K562 (cell line): ENCODE results near the gene ELMOD1. TPM values are rescaled to one million over a fixed set of nuclear protein-coding genes. Genes with fewer than 3 reads are reported as not detected.

Source experiments
- ATAC-seq: fragments of 200-7000 bp; cut with Tn5 transposase; 3 replicates; pipeline ENCODE4 v1.9.1; 2020; ENCODE audit warnings: moderate library complexity
- BruUV-seq: library from RNA; stranded (reverse); fragments of 400-500 nt; replicated peaks from 2 replicates; lab custom pipeline; 2021; lab: Mats Ljungman, UMichigan
- CTCF ChIA-PET: fragments of 300-600 bp; formaldehyde crosslinking; extraction: SDS; loops from one replicate; lab custom pipeline; 2021; ENCODE audit warnings: low intra/inter-chr PET ratio; lab: Yijun Ruan, JAX
- POLR2A ChIA-PET: fragments of 300-600, 350-650 bp; sonication (Branson Sonifier 250); formaldehyde crosslinking; extraction: SDS; loops from one replicate; lab custom pipeline; 2021; ENCODE audit warnings: antibody characterized with exemption, inconsistent platforms; lab: Yijun Ruan, JAX
- DNase-seq, 4 experiments: peaks; one replicate each; pipeline versions ENCODE4 v3.0.0 to v3.0.0-alpha.2; 2011 to 2018; ENCODE audit warnings: low spot score in 3 of 4, mixed read lengths in 3 of 4; ENCODE audit errors: extremely low read depth in 1 of 4
- FAIRE-seq: peaks from 2 replicates; lab custom pipeline; 2011; peaks lifted over from hg19 to GRCh38; lab: Jason Lieb, UNC
- H2AFZ ChIP-seq: 2 replicates; pipeline ENCODE4 v1.6.0; 2011; ENCODE audit warnings: low read depth, low read length, control low read depth, inconsistent platforms
- H3K27ac ChIP-seq: fragments of 200-600 bp; 3 replicates; pipeline ENCODE4 v1.8.0; 2011; ENCODE audit warnings: low read depth, mild to moderate bottlenecking, control low read depth, inconsistent platforms, low read length, moderate library complexity, mixed read lengths; ENCODE audit errors: extremely low read depth
- H3K27me3 ChIP-seq, 2 experiments: fragments of 300-600 bp in 1 of 2; 2 replicates in 1 of 2; 3 replicates in 1 of 2; pipeline versions ENCODE4 v1.6.0 to v1.8.0; 2011; ENCODE audit warnings: inconsistent platforms in 2 of 2, low read length in 2 of 2, mild to moderate bottlenecking in 1 of 2, mixed read lengths in 1 of 2, moderate library complexity in 1 of 2; ENCODE audit not compliant: control insufficient read depth in 2 of 2, insufficient read depth in 2 of 2
- H3K36me3 ChIP-seq: fragments of 300-600 bp; 3 replicates; pipeline ENCODE4 v1.8.0; 2011; ENCODE audit warnings: mild to moderate bottlenecking, low read length, inconsistent platforms; ENCODE audit not compliant: control insufficient read depth, insufficient read depth
- H3K4me1 ChIP-seq, 2 experiments: fragments of 200-600 bp in 1 of 2; replicated peaks in 1 of 2; 2 replicates in 1 of 2; 3 replicates in 1 of 2; pipeline versions ENCODE4 v1.5.1 to v1.8.0; 2011; ENCODE audit warnings: inconsistent platforms in 2 of 2, low read length in 2 of 2, mild to moderate bottlenecking in 1 of 2, mixed read lengths in 1 of 2, moderate library complexity in 1 of 2; ENCODE audit not compliant: control insufficient read depth in 2 of 2, insufficient read depth in 2 of 2
- H3K4me2 ChIP-seq: 2 replicates; pipeline ENCODE4 v1.6.1; 2011; ENCODE audit warnings: low read length, control low read depth, inconsistent platforms, mixed read lengths; ENCODE audit not compliant: insufficient read depth
- H3K4me3 ChIP-seq: fragments of 200-600 bp; sonication (generic), shearing (Covaris generic); 2 replicates; pipeline ENCODE4 v1.5.1; 2016; ENCODE audit warnings: control low read depth, inconsistent platforms
- H3K79me2 ChIP-seq: fragments of 200-600 bp; 3 replicates; pipeline ENCODE4 v1.8.0; 2011; ENCODE audit warnings: low read length, inconsistent platforms; ENCODE audit not compliant: control insufficient read depth, insufficient read depth
- H3K9ac ChIP-seq, 2 experiments: 2 replicates each; pipeline versions ENCODE4 v1.6.0 to v1.6.1; 2011; ENCODE audit warnings: low read depth in 2 of 2, low read length in 2 of 2, control low read depth in 1 of 2, inconsistent platforms in 1 of 2, mild to moderate bottlenecking in 1 of 2, mixed read lengths in 1 of 2; ENCODE audit not compliant: insufficient read depth in 1 of 2
- H3K9me1 ChIP-seq: one replicate; pipeline ENCODE4 v1.6.0; 2011; ENCODE audit warnings: inconsistent platforms, mild to moderate bottlenecking, low read length, moderate library complexity; ENCODE audit not compliant: control insufficient read depth, insufficient read depth
- H3K9me3 ChIP-seq: replicated peaks from 2 replicates; pipeline ENCODE4 v1.5.1; 2011; ENCODE audit warnings: low read depth, low read length, inconsistent platforms; ENCODE audit not compliant: control insufficient read depth, insufficient read depth
- H4K20me1 ChIP-seq: replicated peaks from 2 replicates; pipeline ENCODE4 v1.6.1; 2011; ENCODE audit warnings: low read length, inconsistent platforms, mixed read lengths; ENCODE audit not compliant: control insufficient read depth, insufficient read depth
- E2F3 ChIP-seq: fragments of 250-450 bp; sonication (Bioruptor Pico); IDR thresholded peaks from 2 replicates; pipeline ENCODE4 v1.4.0; 2020; ENCODE audit warnings: mild to moderate bottlenecking
- ELF4 ChIP-seq: fragments of 450-650 bp; formaldehyde crosslinking; IDR thresholded peaks from 2 replicates; pipeline ENCODE4 v1.4.0; 2022; ENCODE audit warnings: missing genetic modification characterization
- HNRNPK ChIP-seq: fragments of 200-400 bp; formaldehyde crosslinking; IDR thresholded peaks from one replicate; pipeline ENCODE4 v1.6.1; 2018; ENCODE audit warnings: mild to moderate bottlenecking, low read depth, low read length; ENCODE audit not compliant: poor library complexity, severe bottlenecking
- KDM2B ChIP-seq: fragments of 250-450 bp; sonication (Bioruptor Pico); IDR thresholded peaks from 2 replicates; pipeline ENCODE4 v1.8.0; 2021; ENCODE audit warnings: mild to moderate bottlenecking, moderate library complexity
- NONO ChIP-seq, 2 experiments: fragments of 200-400 bp in 1 of 2; fragments of 450-650 bp in 1 of 2; formaldehyde crosslinking in 1 of 2; IDR thresholded peaks; 2 replicates each; pipeline ENCODE4 v1.6.1; 2017; ENCODE audit warnings: low read depth in 2 of 2, mild to moderate bottlenecking in 2 of 2, moderate library complexity in 2 of 2, low read length in 1 of 2
- STAT5B ChIP-seq: fragments of 250-450 bp; sonication (Bioruptor Pico); IDR thresholded peaks from 2 replicates; pipeline ENCODE4 v1.8.0; 2021; ENCODE audit warnings: mild to moderate bottlenecking, inconsistent platforms
- XRCC3 ChIP-seq: fragments of 450-650 bp; IDR thresholded peaks from 2 replicates; pipeline ENCODE4 v1.6.1; 2017; ENCODE audit warnings: mild to moderate bottlenecking, moderate library complexity
- ZKSCAN8 ChIP-seq: fragments of 200-800 bp; sonication (Bioruptor generic); IDR thresholded peaks from 2 replicates; pipeline ENCODE4 v1.6.1; 2016; ENCODE audit warnings: missing genetic modification characterization, missing compliant biosample characterization
- ZNF76 ChIP-seq: fragments of 250-450 bp; sonication (Bioruptor Pico); IDR thresholded peaks from 2 replicates; pipeline ENCODE4 v1.4.0; 2020; ENCODE audit warnings: mild to moderate bottlenecking, moderate library complexity, borderline replicate concordance
- WGBS: fragments of 100-300 bp; shearing (Covaris generic); methylation state at CpG from one replicate; pipeline ENCODE4 v1.1.6; 2016; ENCODE audit warnings: low coverage, mixed read lengths; ENCODE audit not compliant: insufficient coverage; ENCODE audit errors: missing lambda C conversion rate; 5-methylcytosine and 5-hydroxymethylcytosine counted together
- in situ Hi-C: fragments of 300-500 bp; cut with MboI; formaldehyde crosslinking; loops from 4 replicates; pipeline ENCODE4 v1.15.0; 2018; ENCODE audit warnings: inconsistent platforms, mixed read lengths
- intact Hi-C: fragments of 100-400 bp; cut with micrococcal nuclease; formaldehyde crosslinking; loops from 2 replicates; pipeline ENCODE4 v1.14.2; 2022
- polyA plus RNA-seq, 8 experiments: library from polyadenylated mRNA; depleted of rRNA in 4 of 8; stranded (reverse) in 5 of 8; unstranded in 3 of 8; fragments of >200 nt; fragmentation: Nextera tagmentation in 2 of 8; fragmentation: Illumina TruSeq in 1 of 8; extraction: Ambion mirVana in 2 of 8; extraction: Trizol in 1 of 8; gene quantifications; 2 replicates each; pipeline versions ENCODE4 v1.2.1 to v1.2.3, GENCODE V29; 2011 to 2014; ENCODE audit warnings: inconsistent platforms in 1 of 8, missing spikeins in 1 of 8
- total RNA-seq, 7 experiments: library from RNA; depleted of rRNA in 6 of 7; stranded (reverse); fragments of >200 nt in 6 of 7; fragmentation: Illumina TruSeq in 2 of 7; extraction: Trizol in 2 of 7; gene quantifications; 2 replicates each; pipeline versions ENCODE4 v1.2.1 to v1.2.3, GENCODE V29; 2011 to 2021; ENCODE audit warnings: low replicate concordance in 1 of 7
- TF ChIP-seq, protein P1 (sequence below): IDR thresholded peaks from 2 replicates; pipeline ENCODE4 v1.6.1; 2011; ENCODE audit not compliant: insufficient read length; ENCODE audit errors: extremely low read depth

ELMOD1 gene
- total and polyA plus RNA-seq, 9 of the 15 experiments (the other 6 are each of a cell fraction or from before 2014, with no cell fraction given), result not detected

DNA sequence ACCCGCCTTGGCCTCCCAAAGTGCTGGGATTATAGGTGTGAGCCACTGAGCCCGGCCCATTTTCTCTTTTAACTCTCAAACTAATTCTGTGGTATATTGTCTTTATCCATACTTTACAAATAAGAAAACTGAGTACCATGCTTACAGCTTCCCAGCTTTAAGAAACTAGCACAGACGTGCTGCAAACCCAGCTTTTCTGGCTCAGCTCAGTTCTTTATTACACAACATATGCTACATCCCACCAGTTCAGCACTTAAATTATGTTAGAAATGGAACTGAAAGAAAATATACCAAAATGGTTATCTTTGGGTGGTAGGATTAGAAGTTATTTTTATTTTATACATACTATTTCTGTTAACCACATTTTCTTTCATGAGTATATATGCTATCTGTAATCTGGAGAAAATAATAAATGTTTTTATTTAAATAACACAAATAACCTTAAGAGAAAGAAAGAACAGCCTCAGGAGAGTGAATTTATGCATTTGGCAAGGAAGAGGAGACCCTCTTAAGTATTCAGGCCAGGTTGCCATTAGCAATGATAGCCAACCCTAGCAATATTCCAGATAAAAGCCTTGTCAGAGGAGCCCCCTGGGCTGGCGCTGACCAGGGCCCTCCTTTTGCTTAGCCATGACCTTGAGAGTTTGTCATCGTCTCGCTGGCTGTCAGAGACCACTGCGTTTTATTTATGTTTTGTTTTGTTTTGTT, 87.1 kb downstream of the ELMOD1 start:
- Histone ChIP-seq H3K36me3 (no peaks in the 10 kb centered on the region), H3K4me2 (no peak overlapping the region), H3K4me3 (no peak overlapping the region), H3K79me2 (no peaks in the 10 kb centered on the region), H4K20me1 (no peaks in the 10 kb centered on the region), H3K27me3 (peaks cover 7 to 14% of the 10 kb centered on the region in 2 experiments; a peak in 4 of 5 replicates), H3K4me1 (no peaks in the 10 kb centered on the region; a peak in 1 of 5 replicates), H3K9ac (no peak overlapping the region), H3K9me3 (no peaks in the 10 kb centered on the region), H2AFZ (no peak overlapping the region), H3K9me1 (no peaks in the 10 kb centered on the region), H3K27ac (no peak overlapping the region)
- CTCF ChIA-PET, result no interaction called here
- POLR2A ChIA-PET, result no interaction called here
- TF ChIP-seq NONO (IDR thresholded peaks at IDR 0.05; ENCODE audit: low read depth in 2 of 2, low read length in 1 of 2), result no peak
- no peak for TF ChIP-seq STAT5B (CRISPR knock-in tag)
- no peak for TF ChIP-seq XRCC3
- TF ChIP-seq ELF4 (CRISPR knock-in tag), result no peak
- no peak for TF ChIP-seq KDM2B (CRISPR knock-in tag)
- no peak for TF ChIP-seq E2F3
- no peak for TF ChIP-seq HNRNPK
- TF ChIP-seq ZNF76 (CRISPR knock-in tag), result no peak
- no peak for TF ChIP-seq ZKSCAN8 (CRISPR knock-in tag)
- TF ChIP-seq, protein P1, sequence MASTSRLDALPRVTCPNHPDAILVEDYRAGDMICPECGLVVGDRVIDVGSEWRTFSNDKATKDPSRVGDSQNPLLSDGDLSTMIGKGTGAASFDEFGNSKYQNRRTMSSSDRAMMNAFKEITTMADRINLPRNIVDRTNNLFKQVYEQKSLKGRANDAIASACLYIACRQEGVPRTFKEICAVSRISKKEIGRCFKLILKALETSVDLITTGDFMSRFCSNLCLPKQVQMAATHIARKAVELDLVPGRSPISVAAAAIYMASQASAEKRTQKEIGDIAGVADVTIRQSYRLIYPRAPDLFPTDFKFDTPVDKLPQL, result no peak
- WGBS, result 0% methylated on average over 7 of the region's 7 CpGs
- no TSS peak for BruUV-seq
- FAIRE-seq (no peak), ATAC-seq (no peak), DNase-seq (no peak)
- intact Hi-C loops (no loop called here), in situ Hi-C loops (no loop called here)
